Activated naive CD8-positive, alpha-beta T cell treated with anti-CD3 and anti-CD28 coated beads, Interleukin-2, amount 50 U/mL, for 16 hours (primary cell): Measurements from ENCODE around the gene RPH3AL.
"Not testable (repeated sequence)": the region's sequence is repeated elsewhere in the genome, so short reads cannot be mapped to it uniquely, and the experiment has no call there.

Experiments used
- DNase-seq: peaks from one replicate; pipeline ENCODE4 v3.0.0-alpha.2; 2020; ENCODE audit warnings: low read depth, low spot score

Gene RPH3AL

DNA sequence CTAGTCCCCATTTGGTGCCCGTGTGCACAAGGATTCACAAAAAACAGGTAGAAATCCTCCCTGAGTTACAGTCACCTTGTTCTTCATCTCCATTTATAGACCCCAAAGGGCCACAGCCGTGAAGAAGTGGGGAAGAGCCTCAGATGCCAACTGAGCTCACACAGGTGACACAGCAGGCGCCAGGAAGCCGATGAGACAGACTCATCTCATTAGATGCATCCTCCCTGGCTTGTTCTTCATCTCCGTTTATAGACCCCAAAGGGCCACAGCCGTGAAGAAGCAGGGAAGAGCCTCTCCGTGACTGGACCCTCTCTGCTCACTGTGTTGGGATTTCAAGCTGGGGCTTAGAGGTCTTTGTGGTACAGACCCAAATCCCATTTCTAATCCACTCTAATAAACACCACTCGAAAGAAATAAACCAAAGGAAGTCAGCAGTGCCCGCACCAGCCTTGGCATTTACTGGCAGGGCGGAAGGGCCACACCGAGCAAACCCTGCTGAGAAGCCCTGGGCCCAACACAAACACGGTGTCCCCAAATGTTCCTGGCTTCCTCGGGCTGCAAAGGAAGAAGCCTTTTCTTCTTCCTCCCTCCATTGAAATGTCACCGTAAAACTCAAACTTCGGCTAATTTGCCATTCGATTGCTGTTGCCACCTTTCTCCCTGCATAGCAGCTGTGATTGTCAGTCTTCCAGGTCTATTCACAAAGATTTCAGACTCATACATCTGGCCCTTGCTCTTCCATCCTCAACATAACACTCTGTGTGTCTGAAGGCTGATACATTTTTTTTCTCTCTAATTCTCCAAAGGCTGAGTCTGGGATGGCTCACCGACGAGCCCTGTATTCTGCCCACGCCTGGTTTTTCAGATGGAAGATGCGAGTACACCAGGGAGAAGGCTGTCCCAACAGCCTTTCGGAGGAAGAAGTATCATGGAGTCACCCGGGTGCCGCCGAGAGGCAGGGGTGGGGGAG is 126.2 kb downstream of the RPH3AL start:
- no peak for DNase-seq

- no peak for DNase-seq
Observed at GRCh38 chr17:225551-225950, 127.1 kb downstream of the RPH3AL start.

DNA sequence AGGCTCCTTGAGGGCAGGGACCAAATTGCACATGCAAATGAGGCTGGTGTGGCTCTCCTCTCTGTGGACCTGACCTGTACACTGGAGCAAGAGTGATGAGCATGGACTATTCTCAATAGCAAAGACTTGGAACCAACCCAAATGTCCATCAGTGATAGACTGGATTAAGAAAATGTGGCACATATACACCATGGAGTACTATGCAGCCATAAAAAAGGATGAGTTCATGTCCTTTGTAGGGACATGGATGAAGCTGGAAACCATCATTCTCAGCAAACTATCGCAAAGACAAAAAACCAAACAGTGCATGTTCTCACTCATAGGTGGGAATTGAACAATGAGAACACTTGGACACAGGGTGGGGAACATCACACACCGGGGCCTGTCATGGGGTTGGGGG is 128.0 kb downstream of the RPH3AL start:
- DNase-seq = not testable (repeated sequence)

GRCh38 chr17:223723-224471 is 128.7 kb downstream of the RPH3AL start:
- no peak for DNase-seq

GRCh38 chr17:222172-222571 is 130.4 kb downstream of the RPH3AL start:
- no peak for DNase-seq

DNA sequence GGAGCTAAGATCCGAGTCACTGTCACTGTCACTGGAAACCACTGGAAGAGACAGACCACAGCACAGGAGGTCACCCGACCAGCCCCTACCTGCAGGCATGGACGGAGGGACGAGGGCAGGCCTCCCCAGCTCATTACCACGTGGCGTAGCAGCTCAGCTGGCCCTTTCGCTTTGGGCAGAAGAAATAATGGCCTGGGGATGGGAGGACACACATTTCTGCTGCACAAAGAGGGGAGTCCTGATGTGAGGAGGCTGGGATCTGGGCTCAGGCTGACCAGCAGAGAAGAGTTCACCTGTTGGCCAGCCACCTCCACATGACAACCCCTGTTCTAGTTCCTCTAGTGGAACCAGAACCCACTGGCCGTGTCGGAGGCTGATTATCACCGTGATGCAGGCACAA is 132.9 kb downstream of the RPH3AL start:
- no peak for DNase-seq

- DNase-seq = no peak
Observed at GRCh38 chr17:218432-219110, 134.0 kb downstream of the RPH3AL start.

DNA sequence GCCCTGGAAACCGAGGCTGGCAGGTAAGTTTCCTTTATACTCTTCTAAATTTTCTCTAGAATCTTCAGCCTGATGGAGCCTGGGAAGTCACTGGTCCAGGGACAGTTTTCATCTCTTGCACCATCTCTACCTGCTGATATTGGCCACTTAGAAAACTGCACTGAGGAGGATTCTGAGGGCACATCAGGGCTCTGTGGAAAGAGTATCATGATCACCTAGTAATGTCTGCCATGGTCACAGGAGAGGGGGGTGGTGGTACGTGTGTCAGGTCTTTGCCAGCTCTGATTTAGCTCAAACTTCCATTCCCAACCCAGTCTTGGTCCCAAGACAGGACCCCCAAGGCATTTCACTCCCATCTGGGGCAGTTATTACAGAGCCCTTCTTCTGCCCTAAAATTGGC is 136.0 kb downstream of the RPH3AL start:
- no peak for DNase-seq

GRCh38 chr17:215563-216478 is 136.8 kb downstream of the RPH3AL start:
- not testable (repeated sequence) for DNase-seq

DNA sequence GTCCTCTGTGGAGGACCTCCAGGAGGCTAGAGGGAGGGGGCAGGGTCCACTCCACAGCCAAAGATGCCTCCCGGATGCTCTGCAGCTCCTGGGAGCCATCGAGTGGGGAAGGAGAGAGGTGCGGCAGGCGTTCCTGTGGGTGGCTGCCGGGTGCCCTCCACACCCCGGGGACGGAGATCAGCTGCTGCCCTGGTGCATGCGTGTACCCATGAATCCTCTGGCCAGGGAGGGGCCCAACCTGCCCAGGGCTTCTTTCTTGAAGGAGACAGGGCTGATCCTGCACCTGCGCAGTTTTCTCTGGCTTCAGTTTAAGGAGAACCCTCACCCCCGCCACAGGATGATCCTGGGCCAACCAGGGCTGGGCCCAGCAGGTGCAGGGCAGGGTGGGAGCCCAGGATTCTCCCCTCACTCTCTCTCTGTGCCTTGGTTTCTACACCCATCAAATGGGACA is 137.7 kb downstream of the RPH3AL start:
- no peak for DNase-seq

GRCh38 chr17:213286-214105 is 139.1 kb downstream of the RPH3AL start:
- no peak for DNase-seq

- DNase-seq = no peak
Observed at GRCh38 chr17:210402-210801, 142.2 kb downstream of the RPH3AL start.

DNA sequence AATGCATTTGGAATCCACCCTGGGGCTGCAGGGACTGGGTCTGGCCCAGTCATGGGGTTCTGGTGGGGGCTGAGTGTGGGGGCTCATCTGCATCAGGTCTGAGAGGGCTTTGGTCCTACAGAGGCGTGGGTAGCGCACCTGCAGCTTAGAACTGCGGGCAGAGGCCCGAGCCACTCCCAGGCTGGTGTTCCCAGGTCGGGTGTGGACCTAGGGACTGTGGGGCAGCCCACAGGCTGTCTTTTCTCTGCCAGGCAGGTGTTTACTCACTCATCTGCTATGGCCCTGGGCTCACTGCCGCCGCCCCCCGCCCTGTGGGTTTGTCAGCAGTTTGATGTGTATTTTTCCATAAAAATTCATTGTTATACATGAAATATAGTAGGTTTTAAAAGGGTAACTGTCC is 144.2 kb downstream of the RPH3AL start:
- DNase-seq = no peak

GRCh38 chr17:207775-208174 is 144.8 kb downstream of the RPH3AL start:
- DNase-seq = no peak

DNA sequence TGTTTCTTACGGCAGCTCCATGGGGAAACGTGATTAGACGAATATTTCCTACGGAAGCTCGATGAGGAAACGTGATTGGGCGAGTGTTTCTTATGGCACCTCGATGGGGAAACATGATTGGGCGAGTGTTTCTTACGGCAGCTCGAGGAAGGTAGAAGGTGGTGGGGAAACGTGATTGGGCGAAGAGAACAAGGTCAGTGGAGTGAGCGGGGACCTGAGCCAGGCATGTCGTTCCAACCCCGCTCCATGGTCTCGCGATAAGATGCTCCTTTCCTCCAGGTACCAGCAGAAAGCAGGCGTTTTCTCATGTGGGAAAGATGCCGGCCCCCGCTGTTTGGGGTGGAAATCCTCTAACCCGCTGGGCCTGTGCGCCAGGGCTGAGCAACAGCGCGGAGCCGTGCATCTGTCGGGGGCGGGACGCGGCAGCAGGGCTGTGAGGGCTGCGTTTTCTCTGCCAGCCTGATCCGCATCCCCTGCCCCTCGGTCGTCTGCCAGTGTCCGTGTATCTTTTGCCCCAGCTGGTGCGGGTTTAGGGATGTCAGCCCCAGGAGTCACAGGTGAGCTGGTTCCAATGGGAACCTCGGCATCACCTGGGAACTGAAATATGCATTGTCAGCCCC is 145.6 kb downstream of the RPH3AL start:
- DNase-seq = no peak

DNA sequence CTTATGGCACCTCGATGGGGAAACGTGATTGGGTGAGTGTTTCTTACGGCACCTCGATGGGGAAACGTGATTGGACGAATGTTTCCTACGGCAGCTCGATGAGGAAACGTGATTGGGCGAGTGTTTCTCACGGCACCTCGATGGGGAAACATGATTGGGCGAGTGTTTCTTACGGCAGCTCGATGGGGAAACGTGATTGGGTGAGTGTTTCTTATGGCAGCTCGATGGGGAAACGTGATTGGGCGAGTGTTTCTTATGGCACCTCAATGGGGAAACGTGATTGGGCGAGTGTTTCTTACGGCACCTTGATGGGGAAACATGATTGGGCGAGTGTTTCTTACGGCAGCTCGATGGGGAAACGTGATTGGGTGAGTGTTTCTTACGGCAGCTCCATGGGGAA is 146.1 kb downstream of the RPH3AL start:
- not testable (repeated sequence) for DNase-seq

GRCh38 chr17:205817-206216 is 146.8 kb downstream of the RPH3AL start:
- no peak for DNase-seq

GRCh38 chr17:205148-205669 is 147.4 kb downstream of the RPH3AL start:
- no peak for DNase-seq

DNA sequence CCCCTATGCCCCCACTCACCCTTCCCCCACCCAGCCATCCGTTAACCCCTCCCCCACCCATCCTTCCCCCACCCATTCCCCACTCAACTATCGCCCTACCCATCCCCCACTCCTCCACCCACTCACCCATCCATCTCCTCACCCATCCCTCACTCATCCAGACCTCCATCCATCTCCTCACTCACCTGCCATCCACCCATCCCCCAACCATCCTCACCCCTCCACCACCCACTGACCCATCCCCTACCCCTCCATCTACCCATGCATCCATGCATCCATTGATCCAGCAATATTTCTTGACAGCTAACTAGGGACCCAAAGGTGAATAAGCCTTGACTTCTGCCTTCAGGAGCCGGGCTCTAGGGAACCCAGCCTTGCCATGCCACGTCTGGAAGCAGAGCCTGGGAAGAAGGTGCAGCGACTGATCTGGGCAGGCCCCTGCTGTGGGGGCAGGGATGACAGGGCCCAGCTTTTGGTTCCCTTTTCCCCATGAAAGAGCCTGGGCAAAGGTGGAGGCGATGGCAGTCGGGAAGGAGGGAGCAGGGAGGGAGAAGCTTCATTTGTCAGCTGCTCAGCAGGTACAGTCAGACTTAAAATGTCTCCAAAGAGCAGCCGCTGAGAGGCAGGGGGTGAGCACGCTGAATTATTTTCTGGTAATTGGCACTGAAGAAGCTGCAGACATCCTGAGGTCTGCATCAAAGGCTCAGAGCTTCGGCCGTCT is 148.0 kb downstream of the RPH3AL start:
- DNase-seq = no peak
